ENCODE results near the gene CYP39A1.

DNA sequence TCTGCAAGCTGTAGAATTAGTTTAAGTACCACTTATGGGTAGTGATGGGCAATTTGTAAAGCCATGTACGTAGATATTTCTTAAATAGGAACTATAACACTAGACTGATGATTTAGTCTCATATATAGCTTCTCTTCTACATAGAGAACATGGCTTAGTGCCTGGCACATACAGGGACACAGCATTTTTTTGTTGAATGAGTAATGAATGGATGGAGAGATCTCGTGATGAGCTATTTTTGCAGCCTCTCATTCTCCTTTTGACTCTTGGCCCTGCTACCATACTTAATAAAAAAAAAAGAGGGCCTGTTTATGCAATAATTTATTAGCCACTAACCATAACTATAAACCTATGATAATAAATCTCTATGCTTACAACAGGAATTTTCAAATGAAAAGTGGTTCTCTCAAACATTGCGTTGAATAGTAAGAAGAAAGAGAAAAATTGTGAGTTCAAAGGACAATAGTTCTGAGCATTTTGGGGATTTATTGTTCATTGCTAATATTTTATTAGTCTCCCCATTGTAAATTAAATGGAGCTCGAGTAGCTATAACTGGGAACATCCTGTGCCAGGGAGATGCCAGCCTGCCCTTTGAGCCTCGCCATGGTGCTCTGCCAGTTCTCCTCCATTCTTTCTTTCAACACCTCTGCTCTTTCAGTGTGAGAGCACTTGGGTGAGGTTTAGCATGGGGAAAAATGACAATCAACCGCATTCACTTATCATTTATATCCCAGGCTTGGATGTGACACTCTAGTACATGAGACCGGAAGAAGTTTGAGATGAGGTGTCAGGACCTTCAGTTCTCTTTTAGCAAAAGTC lies 146.7 kb downstream of the CYP39A1 start:
- no peak for TF ChIP-seq EZH2 (IDR thresholded peaks at IDR 0.05)
- TF ChIP-seq POLR2AphosphoS5 (IDR thresholded peaks at IDR 0.05; ENCODE audit: borderline replicate concordance, low read depth, low read length) = no peak
- no peak for TF ChIP-seq FOXP2 (optimal IDR thresholded peaks at IDR 0.05; ENCODE audit: control extremely low read depth, extremely low read length, insufficient read depth)
